Hematopoietic multipotent progenitor cell treated with erythropoietin and hydrocortisone succinate and interleukin-3 and kit ligand, for 15 days (in vitro differentiated cells): ENCODE measurements around the gene ADAMTS13.
A peak's percentile ranks its signal among the peaks of the same experiment; 100 is the strongest.

Experiments used
- DNase-seq: peaks from one replicate; pipeline ENCODE4 v3.0.0-alpha.2; 2015; ENCODE audit warnings: low spot score

Gene ADAMTS13

GRCh38 chr9:133472277-133472645 is 50.1 kb downstream of the ADAMTS13 start:
- DNase-seq = no peak

- DNase-seq = no peak
Observed at GRCh38 chr9:133472753-133473378, 50.7 kb downstream of the ADAMTS13 start.

GRCh38 chr9:133473743-133474142 is 51.6 kb downstream of the ADAMTS13 start:
- no peak for DNase-seq

GRCh38 chr9:133474215-133474614 is 52.0 kb downstream of the ADAMTS13 start:
- DNase-seq = no peak

DNA sequence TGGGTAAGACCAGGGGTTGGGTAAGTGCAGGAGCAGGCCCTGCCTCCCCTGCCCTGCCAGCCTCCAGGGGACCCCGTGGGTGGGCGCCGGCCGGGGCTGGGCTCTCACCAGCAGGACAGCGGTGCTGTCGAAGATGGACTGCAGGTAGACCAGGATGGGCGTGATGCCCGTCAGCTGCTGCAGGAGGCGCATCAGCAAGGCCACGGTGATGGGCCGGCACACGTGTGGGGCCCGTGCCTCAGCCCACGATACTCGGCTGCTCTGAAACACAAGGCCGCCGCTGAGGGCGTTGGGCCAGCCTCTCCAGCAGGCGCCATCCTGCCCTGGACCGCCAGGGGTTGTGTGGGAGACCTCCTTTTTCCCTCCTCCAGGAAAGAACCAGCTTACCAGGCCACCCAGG is 52.7 kb downstream of the ADAMTS13 start:
- no peak for DNase-seq

GRCh38 chr9:133475292-133476012 is 53.3 kb downstream of the ADAMTS13 start:
- DNase-seq = no peak

- no peak for DNase-seq
Observed at GRCh38 chr9:133476036-133476931, 54.1 kb downstream of the ADAMTS13 start.

GRCh38 chr9:133476941-133477340 is 54.8 kb downstream of the ADAMTS13 start:
- DNase-seq = no peak

GRCh38 chr9:133477461-133477860 is 55.3 kb downstream of the ADAMTS13 start:
- no peak for DNase-seq

GRCh38 chr9:133477992-133478850 is 56.1 kb downstream of the ADAMTS13 start:
- DNase-seq = no peak

DNA sequence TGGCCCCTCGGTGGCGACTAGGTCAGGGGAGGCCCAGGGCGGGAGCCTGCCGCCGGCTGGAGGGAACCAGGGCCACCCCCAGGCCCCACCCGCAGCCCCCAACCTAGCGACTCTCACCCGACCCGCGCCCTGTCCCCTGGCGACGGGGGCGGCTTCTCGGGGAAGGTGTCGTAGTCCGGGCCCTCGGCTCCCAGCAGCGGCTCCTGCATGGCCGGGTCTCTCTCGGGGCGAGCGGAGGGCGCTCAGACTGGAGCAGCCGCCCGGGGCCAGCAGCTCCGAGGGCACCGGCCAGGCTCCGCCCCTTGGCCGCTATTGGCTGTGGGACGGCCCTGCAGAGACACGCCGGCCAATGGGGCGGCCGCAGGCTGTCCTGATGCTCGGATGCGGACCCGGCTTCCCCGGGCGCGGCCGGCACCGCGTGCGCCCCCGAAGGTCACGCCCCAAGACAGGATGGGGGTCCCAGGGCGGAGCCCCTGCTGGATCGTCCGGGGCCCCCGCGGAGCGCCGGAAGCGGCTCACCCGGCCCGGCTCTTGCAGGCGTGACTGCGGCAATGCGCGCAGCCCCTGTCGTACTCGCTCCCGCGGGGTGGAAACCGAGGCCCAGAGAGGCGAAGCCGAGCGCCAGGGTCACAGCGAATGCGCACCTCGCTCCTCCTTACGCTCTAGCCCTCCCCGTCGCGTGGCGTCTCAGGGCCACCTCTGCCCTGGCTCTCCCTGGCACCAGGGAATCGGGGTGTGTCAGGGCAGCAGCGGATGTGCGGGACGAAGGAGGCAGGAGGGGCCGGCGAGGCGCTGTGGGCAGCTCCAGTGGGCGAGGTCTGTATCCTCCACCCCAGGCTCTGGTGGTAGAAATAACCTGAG is 56.9 kb downstream of the ADAMTS13 start, which contains the start of gene SLC2A6:
SLC2A6 (minus strand) TSS at position 249 of the 861 bp plus-strand sequence; CDS start at position 209, 40 bp downstream.
- DNase-seq = peak; percentile 59

GRCh38 chr9:133483611-133484010 is 61.4 kb downstream of the ADAMTS13 start:
- DNase-seq = no peak

DNA sequence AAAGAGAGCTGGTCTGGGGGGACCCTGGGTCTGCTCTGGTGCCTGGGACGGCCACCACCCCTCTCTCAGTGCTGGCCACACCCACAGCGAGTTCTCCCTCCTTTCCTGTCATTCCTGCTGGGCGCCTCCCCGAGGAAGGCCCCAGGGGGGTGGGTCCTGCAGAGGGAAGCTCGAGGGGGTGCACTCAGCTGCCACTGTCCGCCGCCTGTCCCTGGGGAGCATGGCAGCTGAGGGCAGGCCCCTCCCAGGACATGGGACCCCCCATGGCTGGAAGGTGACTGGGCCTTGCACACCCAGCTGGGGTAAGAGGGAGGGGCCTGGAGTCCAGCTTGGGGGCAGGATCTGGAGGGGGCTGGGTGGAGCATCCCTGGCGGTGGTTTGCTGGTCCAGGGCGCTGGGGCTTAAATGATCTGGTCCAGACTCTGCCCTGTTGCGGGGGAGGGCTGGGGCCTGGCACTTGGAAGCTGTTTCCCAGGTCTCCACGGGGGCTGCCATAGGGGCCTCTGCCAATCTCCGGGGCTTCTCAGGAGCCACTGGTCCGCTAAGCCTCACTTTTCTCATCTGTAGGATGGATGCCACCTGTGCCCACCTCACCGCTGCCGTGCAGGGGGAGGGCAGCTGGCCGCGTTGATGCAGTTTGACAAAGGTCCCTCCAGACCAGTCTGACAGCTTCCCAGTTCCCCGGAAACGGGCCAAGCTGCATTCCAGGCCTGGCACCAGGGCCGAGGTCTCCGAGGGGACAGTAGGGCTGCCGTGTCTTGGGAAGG is 62.7 kb downstream of the ADAMTS13 start:
- no peak for DNase-seq

DNA sequence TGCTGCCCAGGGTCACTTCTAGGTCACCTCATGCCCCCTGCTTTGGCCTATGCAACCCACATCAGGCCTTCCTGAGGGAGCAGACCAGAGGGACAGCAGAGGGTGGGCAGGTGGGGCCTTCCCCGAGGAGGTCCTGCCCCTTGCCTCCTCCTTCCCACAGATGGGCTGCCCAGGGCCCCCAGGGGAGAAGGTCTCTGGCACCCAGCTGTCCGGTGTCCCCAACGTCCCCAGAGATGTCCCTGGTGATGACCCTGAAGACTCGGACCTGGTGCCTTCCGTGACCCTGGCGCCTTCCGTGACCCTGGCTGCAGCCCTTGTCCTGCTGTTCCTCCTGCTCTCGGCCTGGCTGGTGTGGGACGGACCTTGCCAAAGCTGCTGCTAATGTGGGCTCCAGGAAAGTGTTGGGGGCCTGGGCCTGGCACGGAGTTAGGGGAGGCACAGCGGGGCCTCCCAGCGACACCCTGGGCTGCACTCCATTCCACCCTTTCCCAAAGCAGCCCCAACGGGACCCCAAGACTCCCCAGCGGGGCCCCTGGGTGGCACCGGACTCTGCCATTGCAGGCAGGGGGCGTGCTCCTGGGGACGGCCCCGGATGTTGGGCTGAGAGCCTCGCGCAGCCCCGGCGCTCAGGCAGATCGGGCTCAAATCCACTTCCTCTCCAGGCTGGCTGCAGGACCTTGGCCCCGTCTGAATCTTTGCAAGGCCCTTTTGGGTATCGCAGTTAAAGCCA is 63.5 kb downstream of the ADAMTS13 start:
- DNase-seq = no peak

DNA sequence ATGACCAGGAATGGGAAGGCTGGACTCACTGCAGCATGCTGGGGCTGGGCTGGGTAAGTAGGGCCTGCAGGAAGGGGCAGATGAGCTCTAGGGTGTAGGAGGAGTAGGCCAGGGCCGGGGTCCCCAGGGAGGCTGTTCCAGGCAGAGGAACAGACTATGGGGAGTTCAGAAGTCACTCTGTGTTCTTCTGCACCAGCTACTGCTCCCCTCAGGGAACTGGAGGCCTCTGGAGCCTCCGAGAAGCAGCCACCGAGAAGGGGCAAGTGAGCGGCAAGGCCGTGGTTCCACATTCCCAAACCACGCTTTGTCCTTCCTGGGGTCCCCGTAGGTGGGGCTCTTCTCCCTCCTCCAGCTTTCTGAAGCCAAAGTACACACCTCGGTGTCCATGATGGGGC is 65.2 kb downstream of the ADAMTS13 start:
- no peak for DNase-seq

- DNase-seq = no peak
Observed at GRCh38 chr9:133488686-133489252, 66.6 kb downstream of the ADAMTS13 start.

DNA sequence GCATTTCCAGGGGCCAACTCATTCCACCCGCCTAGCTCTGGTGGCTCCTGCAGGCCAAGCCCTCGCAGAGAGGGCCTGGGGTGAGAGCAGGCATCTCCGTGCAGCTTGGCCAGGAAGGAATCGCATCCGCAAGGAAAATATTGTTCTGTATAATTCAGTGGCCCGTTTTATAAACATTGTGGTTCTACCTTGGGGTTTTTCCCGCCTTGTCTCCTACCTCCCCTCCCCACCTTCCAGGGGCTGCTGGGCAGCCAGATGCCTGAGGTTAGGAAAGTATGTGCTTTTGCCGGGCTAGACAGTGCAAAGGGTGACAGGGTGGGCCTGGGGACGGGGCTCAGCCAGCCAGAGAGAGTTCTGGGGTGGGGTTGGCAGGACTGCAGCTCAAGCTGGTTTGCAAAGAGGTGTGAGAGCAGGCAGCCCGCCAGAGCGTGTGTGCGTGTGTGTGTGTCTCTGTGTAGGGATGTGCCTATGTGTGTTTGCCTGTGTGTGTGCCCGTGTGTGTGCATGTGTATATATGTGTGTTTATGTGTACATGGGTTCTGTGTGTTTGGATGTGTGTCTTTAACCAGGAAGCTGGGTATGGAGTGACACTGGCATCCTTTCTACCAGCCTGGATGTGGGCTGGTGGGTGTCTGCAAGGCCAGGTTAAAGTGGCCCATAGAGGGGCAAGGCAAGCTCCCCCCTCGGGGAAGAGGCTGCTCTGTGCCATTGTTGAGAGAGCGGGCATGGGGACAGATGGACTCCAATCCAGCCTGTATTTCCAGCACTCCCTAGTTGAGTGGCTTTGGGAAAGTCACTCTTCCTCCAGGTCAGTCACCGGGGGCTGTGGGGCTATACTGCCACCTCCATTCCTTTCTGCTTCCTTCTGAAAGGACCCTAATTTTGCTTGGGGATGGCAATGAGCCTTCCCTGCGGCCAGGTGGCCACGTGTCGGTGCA is 67.4 kb downstream of the ADAMTS13 start:
- no peak for DNase-seq

- DNase-seq = no peak
Observed at GRCh38 chr9:133490201-133490681, 68.1 kb downstream of the ADAMTS13 start.
